HG02610 (cell line): ENCODE data around the gene FHL1.
"Not testable (repeated sequence)": the region's sequence is repeated elsewhere in the genome, so short reads cannot be mapped to it uniquely, and the experiment has no call there.

Experiments
- ATAC-seq: cut with Tn5 transposase; IDR thresholded peaks from one replicate; pipeline ENCODE4 v1.9.1; 2021; ENCODE audit warnings: mild to moderate bottlenecking, moderate library complexity; ENCODE audit not compliant: unreplicated experiment

FHL1 gene

DNA sequence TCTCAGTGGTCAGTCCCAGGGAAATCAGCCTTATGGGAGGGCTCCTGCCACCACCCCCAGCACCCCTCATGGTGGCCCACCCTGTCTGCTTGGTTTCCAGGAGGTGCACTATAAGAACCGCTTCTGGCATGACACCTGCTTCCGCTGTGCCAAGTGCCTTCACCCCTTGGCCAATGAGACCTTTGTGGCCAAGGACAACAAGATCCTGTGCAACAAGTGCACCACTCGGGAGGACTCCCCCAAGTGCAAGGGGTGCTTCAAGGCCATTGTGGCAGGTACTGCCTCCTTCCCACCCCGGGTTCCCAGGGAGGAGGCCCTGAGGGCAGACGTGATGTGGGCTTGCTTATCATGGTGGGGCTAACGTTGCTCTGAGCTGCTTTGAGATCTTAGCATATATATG lies 59.6 kb downstream of the FHL1 start:
- ATAC-seq: no peak

GRCh38 chrX:136207546-136207945 lies 60.2 kb downstream of the FHL1 start:
- ATAC-seq: no peak

GRCh38 chrX:136209016-136209738 lies 61.8 kb downstream of the FHL1 start:
- ATAC-seq: no peak

GRCh38 chrX:136209751-136210150 lies 62.4 kb downstream of the FHL1 start:
- ATAC-seq: no peak

- ATAC-seq: peak; percentile 58
Observed at GRCh38 chrX:136210243-136210642, 62.9 kb downstream of the FHL1 start.

GRCh38 chrX:136210806-136211205 lies 63.5 kb downstream of the FHL1 start:
- no peak for ATAC-seq

- ATAC-seq: no peak
Observed at GRCh38 chrX:136211766-136212556, 64.6 kb downstream of the FHL1 start.

- no peak for ATAC-seq
Observed at GRCh38 chrX:136212557-136213111, 65.3 kb downstream of the FHL1 start.

- no peak for ATAC-seq
Observed at GRCh38 chrX:136214551-136214950, 67.2 kb downstream of the FHL1 start.

- no peak for ATAC-seq
Observed at GRCh38 chrX:136215559-136215958, 68.2 kb downstream of the FHL1 start.

DNA sequence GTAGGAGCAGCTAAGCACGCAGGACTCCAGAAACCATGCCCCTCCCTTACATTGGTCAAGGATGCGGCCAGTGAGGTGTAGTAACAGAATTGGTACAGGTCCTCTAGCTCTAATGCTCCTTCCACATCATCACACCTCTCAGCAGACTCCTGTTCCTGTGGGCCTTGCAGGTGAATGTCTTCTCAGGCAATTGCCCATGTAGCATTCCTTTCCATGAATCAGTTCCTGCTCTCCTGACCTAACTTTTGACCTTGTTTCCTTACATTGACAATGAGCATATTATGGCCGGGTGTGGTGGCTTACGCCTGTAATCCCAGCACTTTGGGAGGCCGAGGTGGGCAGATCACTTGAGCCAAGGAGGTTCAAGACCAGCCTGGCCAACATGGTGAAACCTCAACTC lies 72.6 kb downstream of the FHL1 start:
- no peak for ATAC-seq

DNA sequence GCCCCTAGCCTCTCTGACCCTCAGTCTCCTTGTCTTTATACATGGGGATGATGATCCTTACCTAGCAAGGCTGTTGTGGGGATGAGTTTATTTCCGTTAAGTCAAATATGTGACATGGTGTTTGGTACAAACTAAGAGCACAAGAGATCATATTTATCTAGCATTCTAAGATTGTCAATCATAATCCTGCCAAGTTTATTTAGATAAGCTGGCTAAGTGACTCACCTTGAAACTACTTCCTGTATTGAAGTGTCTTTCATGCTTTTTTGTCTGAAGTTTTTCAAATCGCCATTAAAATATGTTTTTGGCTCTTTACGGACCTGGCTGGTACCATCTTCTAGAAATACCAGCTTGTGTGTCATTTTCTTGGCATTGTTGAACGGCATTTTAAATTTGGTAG lies 73.2 kb downstream of the FHL1 start:
- ATAC-seq: no peak

DNA sequence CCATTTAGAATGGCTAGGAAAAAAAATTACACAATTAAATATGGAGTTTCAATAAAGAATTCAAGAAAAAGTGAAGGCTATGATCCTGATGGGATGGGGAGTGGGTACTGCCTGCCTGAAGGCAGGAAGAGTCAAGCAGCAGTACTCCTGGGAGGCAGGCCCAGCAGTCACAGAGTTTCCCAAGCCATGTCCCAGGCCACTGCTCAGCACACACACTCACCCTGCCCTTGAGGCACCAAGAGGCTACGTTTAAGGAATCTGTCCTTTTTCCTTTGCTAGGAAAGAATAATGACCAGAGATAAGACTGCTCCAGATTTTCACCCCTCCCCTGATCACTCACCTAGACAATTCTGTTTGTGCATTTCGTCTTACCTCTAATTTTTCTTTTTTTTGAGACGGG lies 73.6 kb downstream of the FHL1 start:
- no peak for ATAC-seq

DNA sequence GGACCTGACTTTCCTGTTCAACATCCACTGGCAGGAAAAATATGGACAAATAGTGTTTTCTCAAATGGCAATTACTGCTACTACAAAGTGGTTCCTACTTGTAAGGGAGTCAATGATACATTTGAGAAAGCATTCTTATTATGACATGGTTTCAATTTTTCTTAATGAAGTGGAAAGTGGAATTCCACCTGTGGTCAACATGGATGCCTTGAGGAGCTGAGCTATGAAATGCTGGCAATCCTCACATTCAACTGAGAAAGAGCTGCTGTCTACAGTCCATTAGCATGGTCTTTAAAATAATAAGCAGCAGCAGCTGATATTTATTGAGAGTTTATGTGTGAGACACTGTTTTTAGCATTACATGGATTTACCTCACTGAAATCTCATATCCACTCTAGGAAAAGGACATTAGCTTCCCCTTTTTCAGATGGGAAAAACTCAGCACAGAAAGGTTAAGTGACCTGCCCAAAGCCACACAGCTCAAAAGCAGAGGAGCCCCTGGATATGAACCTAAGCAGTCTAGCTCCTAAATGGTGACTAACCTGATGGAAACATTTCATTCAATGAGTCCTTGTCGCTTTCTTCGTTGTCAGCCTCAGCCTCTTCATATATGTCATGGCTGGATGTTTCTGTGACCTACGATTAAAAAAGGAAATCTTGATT lies 74.6 kb downstream of the FHL1 start:
- ATAC-seq: no peak

GRCh38 chrX:136227074-136227473 lies 79.7 kb downstream of the FHL1 start:
- no peak for ATAC-seq

DNA sequence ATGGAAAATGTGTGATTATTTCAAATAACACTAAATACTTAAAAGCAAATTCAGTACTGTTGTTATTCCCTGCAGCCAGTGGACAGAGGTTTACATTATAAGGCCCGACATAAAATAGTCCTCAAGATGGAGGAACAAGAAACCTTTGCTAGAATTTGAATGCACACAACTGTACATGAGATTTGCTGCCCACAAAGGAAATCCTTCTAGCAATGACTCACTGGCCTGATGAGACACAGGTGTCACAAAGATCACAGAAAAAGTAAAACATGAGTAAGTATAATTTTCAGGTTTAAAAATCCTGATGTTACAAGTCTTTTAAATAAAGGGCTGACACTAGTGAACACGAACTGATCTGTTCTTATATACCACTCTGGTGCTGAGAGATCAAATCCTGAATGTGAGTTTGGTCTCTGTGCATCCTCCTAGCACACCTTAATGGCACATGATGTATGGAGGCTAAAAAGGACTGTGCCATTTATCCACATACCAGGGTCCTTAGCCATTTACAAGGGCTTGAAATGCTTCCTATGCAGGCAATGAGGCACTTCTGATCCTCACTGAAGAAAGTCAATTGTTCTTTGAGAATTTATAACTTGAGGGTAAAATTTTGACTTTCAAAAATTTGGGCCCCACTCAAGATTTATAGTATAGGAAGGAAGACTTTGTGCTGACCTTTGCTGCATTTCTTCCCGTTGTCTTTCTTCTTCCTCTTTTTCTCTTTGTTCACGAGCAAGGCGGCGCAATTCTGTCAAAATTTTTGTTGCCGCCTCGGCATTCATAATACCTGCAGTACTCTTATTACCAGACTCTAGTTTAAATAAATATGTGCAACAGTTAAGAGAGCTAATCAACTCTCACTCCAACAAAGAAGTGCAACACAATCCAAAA lies 80.9 kb downstream of the FHL1 start:
- ATAC-seq: peak; percentile 85

DNA sequence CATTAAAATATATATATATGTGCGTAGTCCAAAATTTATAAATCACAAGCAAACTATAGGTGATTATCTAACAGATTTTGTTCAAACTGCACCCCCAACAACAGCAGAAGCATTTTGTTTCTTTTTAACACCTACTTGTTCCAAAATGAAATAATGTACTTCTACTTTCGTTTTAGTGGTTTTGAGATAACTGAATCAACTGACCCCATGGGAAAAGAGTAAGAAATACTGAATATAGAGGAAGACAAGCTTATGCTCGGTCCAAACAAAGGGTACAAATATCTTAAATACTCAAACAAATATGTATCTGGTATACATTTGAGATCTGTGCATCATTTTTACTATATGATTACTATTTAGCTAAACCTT lies 81.5 kb downstream of the FHL1 start:
- ATAC-seq: peak; percentile 57

DNA sequence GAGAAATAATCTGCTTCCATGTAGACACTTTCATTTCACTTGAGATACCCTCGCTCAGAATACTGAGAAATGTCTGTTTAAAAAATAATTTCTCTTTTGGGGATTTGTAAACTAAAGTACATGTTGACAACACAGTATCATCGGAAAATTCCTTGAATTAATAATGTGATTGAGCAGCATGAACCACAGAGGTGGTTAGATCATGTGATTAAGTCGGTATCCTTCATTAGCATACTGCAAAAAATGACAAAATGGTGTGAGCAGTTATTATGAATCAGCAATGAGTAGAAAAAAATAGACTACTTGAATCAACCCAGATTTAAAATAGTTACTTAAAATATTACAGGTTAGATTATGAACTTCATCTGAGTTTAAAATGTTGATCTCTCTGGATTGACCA lies 89.7 kb downstream of the FHL1 start:
- no peak for ATAC-seq

DNA sequence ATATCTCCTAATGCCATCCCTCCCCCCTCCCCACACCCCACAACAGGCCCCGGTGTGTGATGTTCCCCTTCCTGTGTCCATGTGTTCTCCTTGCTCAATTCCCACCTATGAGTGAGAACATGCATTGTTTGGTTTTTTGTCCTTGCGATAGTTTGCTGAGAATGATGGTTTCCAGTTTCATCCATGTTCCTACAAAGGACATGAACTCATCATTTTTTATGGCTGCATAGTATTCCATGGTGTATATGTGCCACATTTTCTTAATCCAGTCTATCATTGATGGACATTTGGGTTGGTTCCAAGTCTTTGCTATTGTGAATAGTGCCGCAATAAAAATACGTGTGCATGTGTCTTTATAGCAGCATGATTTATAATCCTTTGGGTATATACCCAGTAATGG lies 90.5 kb downstream of the FHL1 start:
- not testable (repeated sequence) for ATAC-seq

- no peak for ATAC-seq
Observed at GRCh38 chrX:136246201-136246600, 98.9 kb downstream of the FHL1 start.
